Measurements from ENCODE around the gene AGFG1.
A peak's percentile ranks its signal among the peaks of the same experiment; 100 is the strongest.

AGFG1 gene, protein sequence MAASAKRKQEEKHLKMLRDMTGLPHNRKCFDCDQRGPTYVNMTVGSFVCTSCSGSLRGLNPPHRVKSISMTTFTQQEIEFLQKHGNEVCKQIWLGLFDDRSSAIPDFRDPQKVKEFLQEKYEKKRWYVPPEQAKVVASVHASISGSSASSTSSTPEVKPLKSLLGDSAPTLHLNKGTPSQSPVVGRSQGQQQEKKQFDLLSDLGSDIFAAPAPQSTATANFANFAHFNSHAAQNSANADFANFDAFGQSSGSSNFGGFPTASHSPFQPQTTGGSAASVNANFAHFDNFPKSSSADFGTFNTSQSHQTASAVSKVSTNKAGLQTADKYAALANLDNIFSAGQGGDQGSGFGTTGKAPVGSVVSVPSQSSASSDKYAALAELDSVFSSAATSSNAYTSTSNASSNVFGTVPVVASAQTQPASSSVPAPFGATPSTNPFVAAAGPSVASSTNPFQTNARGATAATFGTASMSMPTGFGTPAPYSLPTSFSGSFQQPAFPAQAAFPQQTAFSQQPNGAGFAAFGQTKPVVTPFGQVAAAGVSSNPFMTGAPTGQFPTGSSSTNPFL

DNA sequence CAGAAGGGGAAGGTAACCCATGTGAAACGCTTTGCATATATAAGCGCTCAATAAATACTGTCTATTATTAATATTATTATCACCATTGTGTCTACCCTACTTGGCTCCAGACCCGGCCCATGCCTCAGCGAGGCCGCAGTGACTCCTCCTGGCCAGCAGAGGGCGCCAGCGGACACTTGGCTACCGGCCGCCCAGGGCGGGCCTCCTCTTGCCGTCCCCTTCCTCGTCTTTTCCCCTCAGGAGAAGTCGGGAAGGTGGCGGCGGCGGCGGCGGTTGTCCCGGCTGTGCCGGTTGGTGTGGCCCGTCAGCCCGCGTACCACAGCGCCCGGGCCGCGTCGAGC, at the start of gene AGFG1:
AGFG1 (plus strand) TSS at position 233 of the 341 bp plus-strand sequence. CDS start 266 bp downstream, outside the sequence.
- peak; percentile 88 to 93 for DNase-seq

DNA sequence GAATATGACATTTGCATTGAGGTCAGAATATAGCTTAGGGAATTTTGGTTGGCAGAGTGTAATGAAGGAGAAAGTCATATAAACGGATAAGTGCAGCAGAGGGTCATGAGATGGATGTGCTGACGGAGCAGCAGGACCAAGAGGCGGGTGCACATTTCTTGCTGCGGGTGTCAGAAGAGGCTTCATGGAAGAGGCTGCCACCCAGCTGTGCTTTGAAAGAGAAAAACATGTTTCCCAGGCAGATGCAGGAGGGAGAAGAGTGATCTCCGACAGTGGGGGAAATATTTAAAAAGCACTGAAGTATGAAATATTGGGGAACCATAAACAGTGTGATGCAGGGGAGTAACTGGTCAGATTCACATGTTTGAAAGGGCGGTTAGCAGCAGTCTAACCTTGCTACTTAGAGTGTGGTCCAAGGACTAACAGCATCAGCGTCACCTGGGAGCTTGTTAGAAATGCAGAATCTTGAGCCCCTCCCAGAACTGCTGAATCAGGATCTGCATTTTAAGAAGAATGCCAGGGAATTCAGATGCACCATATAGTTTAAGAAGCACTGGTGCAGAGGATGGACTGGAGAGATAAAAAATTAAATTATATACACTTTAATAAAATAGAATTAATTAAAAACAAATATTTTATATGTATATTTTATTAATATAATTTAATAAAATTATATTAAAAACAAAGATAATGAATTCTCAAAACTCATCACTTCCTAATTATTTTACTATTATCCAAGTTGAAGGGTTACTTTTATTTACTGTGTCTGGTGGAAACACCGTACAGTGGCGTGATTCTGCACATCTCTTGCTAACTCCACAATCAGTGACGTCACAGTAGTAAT, 48.1 kb upstream of the AGFG1 start:
- no peak for DNase-seq

DNA sequence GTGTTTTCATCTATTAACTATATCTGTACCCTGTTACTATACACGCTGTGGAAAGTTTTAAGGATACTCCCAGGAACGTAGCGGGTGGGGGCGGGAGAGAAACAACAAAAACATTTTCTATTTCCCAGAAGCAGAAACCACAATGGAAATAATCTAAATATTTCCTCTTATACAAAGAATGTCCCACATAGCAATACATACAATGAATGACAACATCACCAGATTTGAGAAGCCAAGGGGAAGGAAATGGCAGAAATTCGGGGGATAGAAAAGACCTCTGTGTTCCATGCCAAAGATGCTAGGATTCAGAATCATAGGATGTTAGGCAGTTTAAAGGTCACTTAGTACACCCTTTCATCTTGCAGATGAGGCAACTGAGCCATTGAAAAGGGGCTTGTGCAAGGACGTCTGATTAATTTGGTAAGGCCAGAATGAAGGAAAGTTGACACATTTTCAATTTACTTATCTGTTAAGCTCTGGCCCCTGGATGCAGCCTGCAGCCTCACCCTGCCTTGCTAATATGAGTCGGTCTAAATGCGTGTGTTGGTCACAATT, 43.1 kb upstream of the AGFG1 start:
- no peak for DNase-seq

DNA sequence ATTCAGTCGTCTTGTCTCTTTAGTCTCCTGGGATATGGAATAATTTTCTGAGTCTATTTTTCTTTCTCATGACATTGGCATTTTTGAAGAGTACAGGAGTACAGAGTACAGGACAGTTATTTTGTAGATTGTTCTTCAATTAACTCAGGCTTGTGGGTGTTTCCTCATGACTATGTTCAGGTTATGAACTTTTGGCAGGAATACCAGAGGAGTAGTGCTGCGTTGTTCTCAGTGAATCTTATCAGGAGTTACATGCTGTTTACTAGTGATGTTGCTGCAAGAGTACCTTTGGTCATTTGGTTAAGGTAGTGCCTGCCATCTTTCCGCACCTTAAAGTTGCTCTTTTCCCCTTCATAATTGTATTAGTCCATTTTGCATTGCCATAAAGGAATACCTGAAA, 41.3 kb upstream of the AGFG1 start:
- no peak for DNase-seq

DNA sequence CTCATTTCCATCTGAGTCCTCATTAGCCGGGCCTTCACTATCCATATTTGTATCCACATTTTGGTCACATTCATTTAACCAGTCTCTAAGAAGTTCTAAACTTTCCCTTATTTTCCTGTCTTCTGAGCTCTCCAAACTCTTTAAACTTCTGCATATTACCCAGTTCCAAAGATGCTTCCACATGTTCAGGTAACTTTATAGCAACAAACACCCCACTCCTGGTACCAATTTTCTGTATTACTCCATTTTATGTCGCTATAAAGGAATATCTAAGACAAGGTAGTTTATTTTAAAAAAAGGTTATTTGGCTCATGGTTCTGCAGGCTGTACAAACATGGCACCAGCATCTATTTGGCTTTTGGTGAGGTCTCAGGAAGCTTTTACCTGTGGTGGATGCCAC, 38.8 kb upstream of the AGFG1 start:
- no peak for DNase-seq

DNA sequence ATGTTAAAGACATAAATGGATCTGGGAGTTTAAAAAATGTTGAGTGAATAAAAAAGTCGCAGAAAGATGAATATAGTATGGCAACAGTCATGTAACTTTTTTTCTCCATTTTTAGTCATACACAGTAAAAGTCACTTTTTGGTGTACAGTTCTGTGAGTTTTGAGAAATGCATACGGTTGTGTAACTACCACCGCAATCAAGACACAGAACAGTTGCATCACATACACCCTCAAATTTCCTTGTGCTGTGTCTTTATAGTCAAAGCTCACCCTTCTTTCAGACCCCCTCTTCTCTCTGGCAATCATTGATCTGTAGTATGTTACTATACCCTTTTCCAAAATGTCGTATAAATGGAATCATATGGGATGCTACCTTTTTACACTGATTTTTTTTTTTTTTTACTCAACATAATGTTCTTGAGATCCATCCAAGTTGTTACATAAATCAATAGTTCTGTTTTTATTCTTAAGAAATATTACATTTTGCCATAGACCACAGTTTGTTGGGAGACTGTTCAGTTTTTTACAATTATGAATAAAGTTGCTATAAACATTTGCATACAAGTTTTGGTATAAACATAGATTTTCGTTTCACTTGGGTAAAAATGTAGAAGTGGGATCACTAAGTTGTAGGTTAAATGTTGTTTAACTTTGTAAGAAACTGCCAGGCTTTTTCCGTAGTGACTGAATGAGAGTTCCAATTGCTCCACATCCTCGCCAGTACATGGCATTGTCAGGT, 35.4 kb upstream of the AGFG1 start:
- no peak for DNase-seq

DNA sequence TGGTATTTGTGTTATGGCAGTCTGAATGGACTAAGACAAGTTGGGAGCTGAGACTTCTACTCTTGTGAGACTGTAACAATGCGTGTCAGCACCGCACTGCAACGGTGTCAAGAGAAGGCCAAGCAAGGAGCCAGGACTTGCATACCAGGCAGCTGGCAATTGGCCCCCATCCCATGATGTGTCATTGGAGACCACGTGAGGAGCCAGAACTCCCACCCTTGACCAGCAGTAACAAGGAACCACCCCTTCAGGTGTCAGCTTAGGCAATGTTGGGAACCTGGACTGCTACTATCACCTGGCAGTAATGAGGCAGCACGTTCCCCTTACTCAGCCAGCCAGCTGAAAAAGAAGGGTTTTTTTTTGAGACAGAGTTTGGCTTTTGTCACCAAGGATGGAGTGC, 32.7 kb upstream of the AGFG1 start:
- no peak for DNase-seq

DNA sequence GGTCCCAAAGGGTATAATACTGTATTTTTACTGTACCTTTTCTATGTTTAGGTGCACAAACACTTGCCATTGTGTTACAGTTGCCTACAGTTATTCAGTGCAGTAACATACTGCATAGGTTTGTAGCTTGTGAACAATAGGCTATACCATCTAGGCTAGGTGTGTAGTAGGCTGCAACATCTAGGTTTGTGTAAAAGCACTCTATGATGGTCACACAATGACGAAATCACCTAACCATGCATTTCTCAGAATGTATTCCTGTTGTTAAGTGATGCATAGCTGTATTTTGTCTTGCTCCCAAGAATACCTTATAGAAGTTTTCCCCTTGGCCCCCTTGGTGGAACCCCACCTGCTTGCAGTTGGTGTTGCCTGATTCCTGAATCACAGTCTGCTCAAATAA, 29.3 kb upstream of the AGFG1 start:
- DNase-seq = no peak

DNA sequence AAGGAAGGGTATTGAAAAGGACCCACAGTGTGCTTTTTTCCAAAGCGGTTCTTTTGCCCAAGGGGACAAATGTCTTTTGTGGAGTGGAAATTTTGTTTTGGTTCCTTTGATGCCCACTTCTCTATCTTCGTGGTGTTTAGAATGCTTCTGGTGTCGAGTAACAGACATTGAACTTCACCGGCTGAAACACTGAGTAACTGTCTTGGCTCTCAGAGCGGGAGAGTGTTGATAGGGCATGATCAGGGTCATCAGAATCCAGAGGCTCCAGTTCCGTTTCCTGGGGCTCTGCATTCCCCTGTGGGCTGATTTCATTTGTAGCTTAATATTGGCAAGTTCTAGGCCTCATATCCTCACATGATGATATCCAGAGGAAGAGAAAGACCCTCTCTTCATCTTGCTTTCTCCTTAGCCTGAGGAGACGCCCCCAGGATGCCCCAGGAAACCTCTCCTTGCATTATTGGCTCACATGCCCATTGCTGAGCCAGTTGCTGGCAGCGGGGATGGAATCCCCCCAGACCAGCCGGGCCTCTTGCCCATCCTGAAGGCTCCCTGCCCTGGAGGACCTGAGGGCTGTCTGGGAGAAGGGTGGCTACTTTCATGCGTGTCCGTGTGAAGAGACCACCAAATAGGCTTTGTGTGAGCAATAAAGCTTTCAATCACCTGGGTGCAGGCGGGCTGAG, 27.9 kb upstream of the AGFG1 start:
- no peak for DNase-seq

DNA sequence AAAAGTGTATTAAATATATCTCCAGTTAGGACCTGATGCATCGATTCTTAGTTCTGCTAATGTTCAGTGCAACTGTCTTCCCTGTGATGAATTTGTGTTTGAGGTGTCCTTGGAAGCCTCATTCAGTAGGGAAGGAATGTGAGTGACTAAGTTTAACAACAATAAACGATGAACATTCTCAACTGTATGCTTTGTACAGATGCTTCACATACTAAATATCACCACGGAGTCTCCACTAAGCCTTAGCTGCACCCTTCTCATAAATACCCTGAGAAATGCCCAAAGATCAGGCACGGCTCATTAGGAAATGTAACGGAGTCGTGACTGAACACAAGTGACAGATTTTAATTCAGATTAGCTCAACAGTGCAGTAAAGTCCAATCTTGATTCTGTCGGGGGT, 24.4 kb upstream of the AGFG1 start:
- DNase-seq = no peak

DNA sequence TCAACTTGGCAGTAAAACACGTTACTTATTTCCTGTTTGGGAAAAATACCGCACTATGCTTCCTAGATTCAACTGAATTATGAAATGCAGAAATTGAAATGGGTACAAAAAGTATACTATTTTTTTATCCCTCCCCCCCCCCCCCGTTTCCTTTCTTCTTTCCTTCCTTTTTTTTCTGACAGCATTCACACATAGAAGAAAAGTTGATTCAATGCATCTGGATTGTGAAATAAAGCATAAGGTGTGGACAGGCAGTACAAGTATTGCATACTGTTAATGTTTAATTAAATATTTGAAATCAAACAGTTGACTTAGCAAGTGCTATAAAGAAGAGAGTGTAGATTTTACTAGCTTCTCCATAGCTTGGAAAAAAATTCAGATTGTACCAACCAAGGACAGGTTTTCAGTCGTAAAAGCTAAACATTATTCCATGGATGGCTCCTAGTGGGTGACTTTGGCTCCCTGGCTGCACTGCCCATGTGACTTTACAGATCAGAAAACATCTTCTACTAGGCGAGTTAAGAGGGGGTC, 21.6 kb upstream of the AGFG1 start:
- no peak for DNase-seq

DNA sequence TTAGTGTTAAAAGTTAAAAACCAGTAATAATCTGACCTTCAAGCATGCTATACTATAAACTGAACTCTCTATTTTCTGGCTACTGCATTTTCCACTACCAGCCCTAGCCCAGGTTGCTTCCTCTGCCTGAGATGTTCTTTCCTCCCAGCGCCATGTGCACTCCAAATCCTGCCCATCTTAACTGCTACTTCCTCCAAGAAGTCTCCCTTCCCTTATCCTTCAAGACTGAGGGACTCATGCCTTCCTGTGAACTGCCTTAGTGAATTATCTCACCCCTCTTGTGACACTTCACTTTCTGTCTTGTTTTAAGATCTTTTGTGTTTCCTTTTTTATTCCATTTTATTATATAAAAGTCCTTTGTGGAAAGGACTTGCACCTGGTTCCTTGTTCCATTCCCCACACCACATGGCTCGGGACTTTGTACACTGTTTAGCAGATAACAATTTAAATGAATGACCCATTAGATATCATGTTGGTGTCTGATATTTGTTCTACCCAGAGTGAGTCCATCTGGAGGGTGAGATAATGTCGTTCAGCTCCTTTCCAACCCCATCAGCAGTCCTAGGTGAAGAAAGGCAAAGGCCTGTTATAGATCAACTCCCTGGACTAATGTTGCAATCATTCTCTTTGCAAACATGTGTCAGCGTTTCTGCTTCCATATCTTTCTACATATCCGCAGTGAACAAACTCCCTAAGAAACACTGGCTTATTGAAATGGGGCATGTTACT, 20.9 kb upstream of the AGFG1 start:
- no peak for DNase-seq

DNA sequence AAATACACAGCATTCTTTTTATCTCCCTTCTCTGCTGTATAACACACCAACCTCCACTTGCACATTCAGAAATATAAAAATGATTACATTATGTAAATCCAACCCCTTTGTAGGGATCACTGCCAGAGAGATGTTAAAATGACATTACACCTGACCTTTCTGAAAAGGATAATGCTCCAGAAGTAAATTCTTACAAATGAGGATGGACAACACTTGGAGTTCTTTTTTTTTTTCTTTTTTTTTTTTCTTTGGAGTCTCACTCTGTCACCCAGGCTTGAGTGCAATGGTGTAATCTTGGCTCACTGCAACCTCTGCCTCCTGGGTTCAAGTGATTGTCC, 20.3 kb upstream of the AGFG1 start:
- DNase-seq = no peak

DNA sequence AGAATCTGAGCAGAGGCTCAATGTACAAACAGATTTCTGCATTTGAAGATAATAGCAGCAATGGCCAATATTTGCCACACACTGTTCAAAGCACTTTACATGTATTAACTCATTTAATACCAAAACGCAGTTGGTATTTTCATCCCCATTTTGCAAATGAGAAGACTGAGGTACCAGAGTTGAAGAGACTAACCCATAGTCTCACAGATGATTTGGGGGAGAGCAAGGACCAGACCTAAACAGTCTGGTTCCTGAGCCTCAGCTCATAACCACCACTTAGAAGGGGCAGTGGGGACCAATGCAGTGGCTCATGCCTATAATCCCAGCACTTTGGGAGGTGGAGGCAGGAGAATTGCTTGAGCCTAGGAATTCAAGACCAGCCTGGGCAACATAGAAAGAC, 18.1 kb upstream of the AGFG1 start:
- DNase-seq = no peak

DNA sequence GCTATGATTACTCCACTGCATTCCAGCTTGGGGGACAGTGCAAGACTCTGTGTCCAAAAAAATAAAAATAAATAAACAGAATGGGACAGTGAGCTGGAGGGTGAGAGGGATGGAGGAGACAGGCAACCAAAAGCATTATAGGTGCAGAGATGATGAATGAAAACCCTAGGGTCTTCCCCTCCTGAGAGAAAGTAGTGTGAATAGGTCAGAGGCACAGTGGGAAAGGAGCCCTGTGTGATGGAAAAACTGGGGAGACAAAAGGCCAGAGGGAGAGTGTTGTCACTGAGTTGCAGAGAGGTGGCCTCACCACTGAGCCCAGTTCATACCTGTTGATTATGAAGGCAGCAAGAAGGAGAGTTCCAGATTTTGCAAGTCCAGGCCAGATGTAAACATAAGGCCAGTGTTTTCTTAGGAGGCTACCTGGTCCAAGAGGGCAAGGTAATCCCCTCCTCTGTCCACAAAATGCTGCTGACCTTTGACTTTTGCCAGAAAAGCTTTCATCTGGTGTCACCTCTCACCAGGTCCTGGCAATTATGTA, 17.6 kb upstream of the AGFG1 start:
- DNase-seq = no peak

DNA sequence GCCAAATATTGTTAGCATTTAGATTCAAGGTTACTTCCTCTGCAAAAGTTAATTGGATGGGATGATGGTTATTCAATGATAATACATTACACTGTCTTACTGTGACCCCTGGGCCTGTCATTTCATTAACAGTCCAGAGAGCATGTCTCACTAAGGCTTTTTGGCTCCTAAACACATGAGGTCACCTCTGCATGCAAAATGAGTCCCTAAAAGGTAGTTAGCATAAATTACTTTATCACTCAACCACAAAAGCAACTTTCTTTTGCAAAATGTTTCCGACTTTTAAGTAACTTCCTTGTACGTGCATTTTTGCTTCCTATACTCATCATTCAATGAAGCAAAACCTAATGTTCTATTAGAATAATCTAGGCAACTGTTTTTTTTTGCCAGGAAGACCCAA, 16.8 kb upstream of the AGFG1 start:
- DNase-seq = no peak

DNA sequence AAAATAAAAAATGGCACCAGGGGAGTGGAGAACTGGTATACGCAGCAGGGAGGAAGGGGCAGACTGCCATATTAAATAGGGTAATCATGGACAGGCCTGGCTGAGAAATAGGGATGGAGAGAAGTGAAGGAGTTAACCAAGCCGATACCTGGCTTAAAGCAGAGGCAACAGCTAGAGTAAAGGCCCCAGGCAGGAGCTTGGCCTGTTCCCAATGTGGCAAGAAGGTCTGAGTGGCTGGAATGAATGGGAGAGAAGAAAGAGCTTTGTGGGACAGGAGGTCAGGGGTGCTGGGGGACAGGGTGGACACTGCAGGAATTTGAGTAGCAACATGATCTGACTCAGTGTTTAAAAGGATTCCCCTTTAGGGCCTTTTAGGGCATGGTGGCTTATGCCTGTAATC, 15.9 kb upstream of the AGFG1 start:
- no peak for DNase-seq

DNA sequence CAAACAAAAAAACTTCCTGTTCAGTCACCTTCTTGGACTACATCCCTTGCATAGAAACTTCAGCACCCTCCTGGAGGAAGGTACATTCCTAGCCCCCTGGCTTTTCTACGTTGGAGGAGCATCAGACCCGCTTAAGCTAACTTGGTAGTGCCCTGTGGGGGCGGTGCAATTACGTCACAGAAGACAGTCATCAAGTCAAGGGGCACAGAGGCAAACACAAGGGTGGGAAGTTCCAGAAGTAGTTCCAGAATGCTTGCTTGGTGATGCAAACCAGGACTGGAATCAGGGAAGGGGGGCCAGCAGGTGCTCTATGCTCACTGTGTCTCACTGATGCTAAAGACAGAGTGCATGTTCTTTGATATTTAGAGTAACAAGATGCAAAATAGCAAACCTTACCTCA, 15.2 kb upstream of the AGFG1 start:
- peak; percentile 36 to 53 for DNase-seq

DNA sequence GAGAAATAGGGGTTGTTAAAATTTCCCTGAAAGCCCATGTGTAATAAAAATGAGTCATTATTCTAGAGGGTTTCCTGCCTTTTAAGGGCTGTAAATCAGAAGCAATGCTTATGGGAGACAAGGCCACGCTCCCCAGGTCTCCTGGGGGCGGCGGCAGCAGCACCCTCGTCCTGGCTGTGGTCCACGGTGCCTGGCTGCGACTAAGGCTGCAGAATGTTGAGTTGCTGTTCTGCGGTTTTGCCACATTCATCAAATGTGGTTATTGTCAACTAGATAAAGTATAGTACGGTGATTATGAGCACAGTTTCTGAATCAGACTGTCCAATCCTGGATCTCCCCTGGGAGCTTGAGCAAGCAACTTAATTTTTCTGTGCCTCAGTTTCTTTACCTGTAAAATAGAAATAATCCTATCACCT, 11.9 kb upstream of the AGFG1 start:
- DNase-seq = peak; percentile 72 to 79

DNA sequence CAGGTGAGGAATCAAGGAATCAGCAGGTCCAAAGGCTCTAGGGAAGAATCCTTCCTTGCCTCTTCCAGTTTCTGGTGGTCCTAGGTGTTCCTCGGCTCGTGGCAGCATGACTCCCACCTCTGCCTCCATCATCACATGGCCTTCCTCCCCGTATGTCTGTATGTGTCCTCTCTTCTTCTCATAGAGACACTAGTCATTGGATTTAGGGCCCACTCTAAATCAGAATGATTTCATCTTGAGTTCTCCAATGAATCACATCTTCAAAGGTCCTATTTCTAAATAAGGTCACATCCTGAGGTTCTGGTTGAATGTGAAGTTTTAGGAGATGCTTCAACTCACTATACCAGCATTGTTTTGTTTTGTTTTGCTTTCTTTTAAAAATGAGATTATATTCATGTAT, 11.1 kb upstream of the AGFG1 start:
- DNase-seq = peak; percentile 17 to 34

DNA sequence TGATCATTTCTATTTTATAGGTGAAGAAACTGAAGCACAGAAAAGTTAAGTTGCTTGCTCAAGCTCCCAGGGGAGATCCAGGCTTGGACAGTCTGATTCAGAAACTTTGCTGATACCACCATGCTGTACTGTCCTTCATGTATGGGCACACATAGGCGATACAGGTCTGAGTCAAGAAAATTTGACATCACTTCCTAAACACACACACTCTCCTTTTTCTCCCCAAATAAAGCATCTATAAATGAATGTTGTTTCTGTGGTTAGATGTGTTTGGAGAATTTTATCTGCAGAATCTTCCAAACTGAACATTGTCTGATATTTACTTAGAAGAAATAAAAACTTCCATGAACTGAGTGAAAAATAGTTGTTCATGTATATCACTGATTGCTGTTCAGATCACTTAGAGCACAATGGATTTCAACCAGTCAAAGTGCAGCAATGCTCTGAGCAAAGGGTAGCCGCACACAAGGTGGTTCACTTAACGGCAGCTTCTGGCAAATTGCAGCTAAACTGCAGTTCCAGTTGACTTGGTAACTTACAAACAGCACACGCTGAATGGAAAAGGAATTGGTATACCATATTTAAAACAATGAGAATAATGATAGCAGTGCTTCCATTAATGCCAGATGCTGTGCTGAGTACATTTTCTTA, 10.0 kb upstream of the AGFG1 start:
- DNase-seq = no peak
